ENCODE data around the gene RHD. TPM values are rescaled to one million over a fixed set of nuclear protein-coding genes. Genes with fewer than 3 reads are reported as not detected.
"Not testable (repeated sequence)": the region's sequence is repeated elsewhere in the genome, so short reads cannot be mapped to it uniquely, and the experiment has no call there.

Gene RHD
- polyA plus RNA-seq, 3 donors from 2014 or later = 0.19 to 0.26 (median 0.21) TPM

DNA sequence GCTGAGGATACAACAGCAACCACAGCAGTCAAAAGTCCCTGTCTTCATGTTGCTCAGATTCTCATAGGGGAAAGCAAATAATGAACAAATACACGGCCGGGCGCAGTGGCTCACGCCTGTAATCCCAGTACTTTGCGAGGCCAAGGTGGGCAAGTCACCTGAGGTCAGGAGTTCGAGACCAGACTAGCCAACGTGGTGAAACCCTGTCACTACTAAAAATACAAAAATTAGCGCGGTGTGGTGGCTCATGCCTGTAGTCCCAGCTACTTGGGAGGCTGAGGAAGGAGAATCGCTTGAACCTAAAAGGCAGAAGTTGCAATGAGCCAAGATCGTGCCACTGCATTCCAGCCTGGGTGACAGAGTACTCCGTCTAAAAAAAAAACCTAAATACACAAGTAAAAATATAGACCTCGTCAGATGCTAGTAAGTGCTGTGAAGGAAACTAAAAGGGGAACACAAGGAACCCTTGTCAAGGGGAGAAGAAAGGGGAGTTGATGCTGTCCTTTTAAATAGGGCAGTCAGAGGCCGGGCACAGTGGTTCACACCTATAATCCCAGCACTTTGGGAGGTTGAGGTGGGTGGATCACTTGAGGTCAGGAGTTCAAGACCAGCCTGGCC is 4.1 kb upstream of the RHD start:
- H3K9me3 Mint-ChIP-seq, H3K36me3 Mint-ChIP-seq, DNase-seq: not testable (repeated sequence)
- Mint-ChIP-seq H3K4me1 (peaks cover 17 to 22% of the 10 kb centered on the region in 2 donors), H3K27ac (peak overlapping the region; percentile 88 to 97 (median 92)), H3K4me3 (peak overlapping the region; percentile 75 to 96 (median 90)), H3K27me3 (ENCODE audit: low read depth in 3 of 3) (peaks cover 2 to 12% (median 5%) of the 10 kb centered on the region in 3 donors)

DNA sequence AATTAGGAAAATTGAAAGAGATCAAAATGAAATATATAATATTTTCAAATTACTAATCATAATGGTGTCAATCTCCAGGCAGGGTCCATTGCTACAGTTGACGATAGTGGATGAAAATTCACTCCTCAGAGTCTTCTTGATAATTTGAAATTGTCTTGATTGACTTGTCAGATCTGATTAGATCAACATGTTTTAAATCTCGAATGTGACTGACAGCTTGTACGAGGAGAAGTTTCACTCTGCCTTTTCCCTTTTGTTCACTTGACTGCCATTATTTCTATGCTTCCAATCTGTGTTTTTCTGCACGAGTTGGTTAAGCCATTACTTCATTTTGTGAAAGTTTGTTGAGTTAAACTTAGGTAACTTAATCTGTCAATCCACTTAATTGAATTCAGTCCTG is 3.3 kb downstream of the RHD start:
- H3K36me3 Mint-ChIP-seq; H3K4me3 Mint-ChIP-seq; H3K27me3 Mint-ChIP-seq (ENCODE audit: low read depth in 3 of 3): not testable (repeated sequence)

DNA sequence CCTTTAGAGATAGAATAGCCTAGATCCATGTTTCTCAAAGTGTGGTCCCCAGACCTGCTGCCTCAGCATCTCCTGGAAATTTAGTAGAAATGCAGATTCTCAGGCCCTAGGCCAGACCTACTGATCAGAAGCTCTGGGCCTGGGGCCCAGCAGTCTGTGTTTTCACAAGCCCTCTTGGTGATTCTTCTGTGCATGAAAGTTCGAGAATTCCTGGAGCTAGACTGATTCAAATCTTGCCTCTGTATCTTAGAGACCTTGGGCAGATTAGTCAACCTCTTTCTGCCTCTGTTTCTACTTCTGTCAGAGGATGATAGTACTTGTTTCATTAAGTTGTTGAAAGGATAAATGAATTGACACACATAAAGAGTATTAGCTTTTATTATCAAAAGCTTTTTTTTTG is 5.0 kb downstream of the RHD start:
- not testable (repeated sequence) for DNase-seq; H3K4me1 Mint-ChIP-seq; H3K27me3 Mint-ChIP-seq (ENCODE audit: low read depth in 3 of 3); H3K27ac Mint-ChIP-seq; H3K9me3 Mint-ChIP-seq; H3K36me3 Mint-ChIP-seq; H3K4me3 Mint-ChIP-seq

More for the DNA sequence above, 3.3 kb downstream of the RHD start:
- H3K27ac Mint-ChIP-seq, DNase-seq, H3K4me1 Mint-ChIP-seq, H3K9me3 Mint-ChIP-seq: not testable (repeated sequence)

- H3K4me3 Mint-ChIP-seq; H3K27me3 Mint-ChIP-seq (ENCODE audit: low read depth in 3 of 3); H3K9me3 Mint-ChIP-seq: not testable (repeated sequence)
These were observed 6.0 kb downstream of the RHD start for GRCh38 chr1:25278358-25278757.

DNA sequence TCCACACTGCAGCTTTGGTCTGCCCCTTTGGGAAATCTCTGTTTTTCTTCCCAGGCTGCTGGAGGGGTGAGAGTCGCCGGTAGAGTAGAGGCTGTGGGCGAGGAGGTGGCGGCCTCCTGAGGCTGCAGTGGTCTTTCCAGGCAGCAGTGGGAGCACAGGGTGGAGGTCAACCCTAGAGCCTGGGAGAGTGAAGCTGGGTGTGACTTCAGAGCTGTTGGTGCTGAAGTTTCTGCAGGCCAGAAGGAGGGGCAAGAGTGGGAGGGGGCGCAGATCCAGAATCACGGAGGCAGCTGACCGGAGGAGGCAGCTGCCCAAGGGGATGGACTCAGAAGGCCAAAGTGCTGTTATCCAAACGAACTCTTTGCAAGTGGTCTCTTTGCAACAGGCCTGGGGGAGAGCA is 6.5 kb downstream of the RHD start:
- H3K4me3 Mint-ChIP-seq; DNase-seq; H3K4me1 Mint-ChIP-seq; H3K27ac Mint-ChIP-seq; H3K36me3 Mint-ChIP-seq; H3K9me3 Mint-ChIP-seq; H3K27me3 Mint-ChIP-seq (ENCODE audit: low read depth in 3 of 3): not testable (repeated sequence)

More at GRCh38 chr1:25278358-25278757, 6.0 kb downstream of the RHD start:
- not testable (repeated sequence) for H3K36me3 Mint-ChIP-seq, H3K4me1 Mint-ChIP-seq, DNase-seq, H3K27ac Mint-ChIP-seq

DNA sequence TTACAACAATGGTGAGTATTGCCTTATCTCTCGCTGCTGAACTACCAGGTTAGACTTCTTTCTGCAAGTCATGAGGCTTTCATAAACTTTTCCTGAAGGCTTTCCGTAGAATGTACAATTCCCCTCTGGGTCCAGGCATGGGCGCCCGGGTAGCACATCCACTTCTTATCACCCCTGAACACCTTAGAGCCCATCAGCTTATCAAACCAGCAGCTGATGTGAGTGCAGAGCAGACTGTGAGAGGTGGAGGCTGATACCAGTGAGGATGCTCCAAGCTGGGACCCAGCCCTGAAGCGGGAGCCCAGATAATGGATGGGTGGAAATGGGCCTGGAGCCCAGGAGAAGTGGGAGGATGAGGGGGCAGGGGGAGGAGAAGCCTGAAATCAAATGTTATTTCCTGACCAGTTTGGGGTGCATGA is 7.4 kb downstream of the RHD start:
- not testable (repeated sequence) for H3K36me3 Mint-ChIP-seq; DNase-seq; H3K9me3 Mint-ChIP-seq; H3K27me3 Mint-ChIP-seq (ENCODE audit: low read depth in 3 of 3); H3K4me1 Mint-ChIP-seq; H3K4me3 Mint-ChIP-seq; H3K27ac Mint-ChIP-seq

GRCh38 chr1:25285862-25286261 is 13.6 kb downstream of the RHD start:
- not testable (repeated sequence) for H3K27ac Mint-ChIP-seq; DNase-seq; H3K4me3 Mint-ChIP-seq; H3K9me3 Mint-ChIP-seq; H3K36me3 Mint-ChIP-seq; H3K27me3 Mint-ChIP-seq (ENCODE audit: low read depth in 3 of 3); H3K4me1 Mint-ChIP-seq

DNA sequence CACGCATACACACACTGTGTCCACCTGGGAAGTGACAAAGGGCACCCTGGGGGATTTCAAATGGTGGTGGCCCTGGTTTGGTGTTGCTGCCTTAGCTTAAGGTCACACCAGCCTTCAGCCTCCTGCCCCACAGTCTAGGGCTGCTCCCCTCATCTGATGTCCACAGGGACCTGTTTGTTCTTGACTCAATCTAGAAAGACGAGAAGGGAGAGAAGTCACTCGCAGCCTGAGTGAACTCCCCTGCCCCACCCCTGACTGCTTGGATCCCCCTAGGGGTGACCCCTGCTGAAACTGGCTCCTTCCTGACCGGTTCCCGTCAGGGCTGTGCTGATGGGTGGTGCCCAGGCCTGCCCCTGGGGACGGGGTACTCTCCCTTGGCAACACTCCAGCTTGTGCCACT is 14.9 kb downstream of the RHD start:
- H3K4me1 Mint-ChIP-seq; DNase-seq; H3K36me3 Mint-ChIP-seq; H3K4me3 Mint-ChIP-seq; H3K27me3 Mint-ChIP-seq (ENCODE audit: low read depth in 3 of 3); H3K27ac Mint-ChIP-seq; H3K9me3 Mint-ChIP-seq: not testable (repeated sequence)

DNA sequence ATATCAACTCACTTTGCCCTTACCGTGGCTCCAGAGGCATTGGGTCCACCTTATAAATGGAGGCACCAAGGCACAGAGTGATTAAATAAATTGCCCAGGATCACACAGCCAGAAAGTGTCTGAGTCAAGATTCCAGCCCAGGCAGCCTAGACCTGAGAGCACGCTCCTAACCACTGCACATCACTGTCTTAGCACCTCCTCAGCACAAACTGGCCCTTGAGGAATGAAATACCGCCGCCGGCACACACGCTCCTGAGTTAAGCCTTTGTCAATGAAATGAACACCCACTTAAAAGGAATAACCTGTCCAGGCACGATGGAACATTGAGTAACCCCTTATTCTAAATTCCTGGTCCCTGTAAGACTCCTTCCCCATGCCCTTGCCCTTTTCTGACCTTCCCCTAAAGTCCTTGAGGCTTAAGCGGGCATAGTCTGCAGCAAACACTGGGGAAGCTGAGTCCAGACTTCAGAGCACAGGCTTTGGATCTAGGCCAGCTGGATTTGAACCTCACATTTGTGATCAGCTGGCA is 16.3 kb downstream of the RHD start:
- not testable (repeated sequence) for DNase-seq; H3K4me1 Mint-ChIP-seq; H3K36me3 Mint-ChIP-seq; H3K9me3 Mint-ChIP-seq; H3K27me3 Mint-ChIP-seq (ENCODE audit: low read depth in 3 of 3); H3K4me3 Mint-ChIP-seq; H3K27ac Mint-ChIP-seq

- not testable (repeated sequence) for H3K27me3 Mint-ChIP-seq (ENCODE audit: low read depth in 3 of 3); H3K4me3 Mint-ChIP-seq; H3K4me1 Mint-ChIP-seq; DNase-seq; H3K36me3 Mint-ChIP-seq; H3K9me3 Mint-ChIP-seq; H3K27ac Mint-ChIP-seq
These were observed 17.7 kb downstream of the RHD start for GRCh38 chr1:25290043-25290442.

- H3K4me3 Mint-ChIP-seq; H3K36me3 Mint-ChIP-seq; H3K27ac Mint-ChIP-seq; H3K27me3 Mint-ChIP-seq (ENCODE audit: low read depth in 3 of 3); DNase-seq; H3K9me3 Mint-ChIP-seq; H3K4me1 Mint-ChIP-seq: not testable (repeated sequence)
These were observed 21.1 kb downstream of the RHD start for GRCh38 chr1:25293426-25293825.

DNA sequence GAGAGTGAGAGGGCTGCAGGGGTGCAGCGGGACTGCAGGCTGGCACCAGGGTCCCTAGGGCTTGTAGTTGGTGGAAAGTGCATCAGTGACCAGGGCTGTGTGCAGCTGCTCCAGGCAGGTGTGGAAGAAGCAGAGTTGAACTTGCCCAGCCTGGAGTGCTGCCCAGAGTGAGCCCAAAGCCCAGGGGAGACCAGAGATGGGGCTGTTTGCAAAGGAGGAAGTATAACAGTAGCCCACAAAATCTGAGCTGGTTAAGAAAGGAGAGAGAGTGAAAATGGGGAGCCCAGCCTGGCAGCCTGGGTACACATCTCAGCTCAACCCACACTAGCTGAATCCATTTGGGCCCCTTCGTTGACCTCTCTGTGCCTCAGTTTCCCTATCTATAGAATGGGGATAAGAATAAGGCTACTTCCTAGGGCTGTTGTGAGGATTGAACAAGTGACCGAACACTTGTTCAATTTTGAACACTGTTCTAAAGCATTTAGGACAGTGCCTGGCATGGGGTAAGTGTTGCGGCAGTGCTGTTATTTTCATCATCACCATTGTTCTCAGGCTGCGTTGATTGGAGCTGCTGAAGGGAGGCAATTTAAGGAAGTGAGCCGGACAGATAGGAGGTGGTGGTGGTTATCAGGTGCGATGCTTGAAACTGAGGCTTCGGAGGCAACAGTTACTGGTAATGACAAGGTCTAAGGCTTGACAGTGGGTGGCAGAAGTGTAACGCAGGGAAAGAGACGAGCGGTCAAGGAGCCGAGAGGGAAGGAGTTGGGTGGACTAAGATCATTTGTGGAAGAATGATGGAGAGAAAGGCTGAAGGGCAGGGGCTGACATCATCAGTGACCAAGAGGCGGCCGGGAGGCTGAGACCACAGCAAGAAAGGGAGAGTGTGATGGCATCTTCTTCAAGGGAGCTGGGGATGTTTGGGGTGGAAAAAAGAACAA is 22.8 kb downstream of the RHD start:
- H3K9me3 Mint-ChIP-seq; H3K4me1 Mint-ChIP-seq; H3K27ac Mint-ChIP-seq; DNase-seq; H3K36me3 Mint-ChIP-seq; H3K4me3 Mint-ChIP-seq; H3K27me3 Mint-ChIP-seq (ENCODE audit: low read depth in 3 of 3): not testable (repeated sequence)

DNA sequence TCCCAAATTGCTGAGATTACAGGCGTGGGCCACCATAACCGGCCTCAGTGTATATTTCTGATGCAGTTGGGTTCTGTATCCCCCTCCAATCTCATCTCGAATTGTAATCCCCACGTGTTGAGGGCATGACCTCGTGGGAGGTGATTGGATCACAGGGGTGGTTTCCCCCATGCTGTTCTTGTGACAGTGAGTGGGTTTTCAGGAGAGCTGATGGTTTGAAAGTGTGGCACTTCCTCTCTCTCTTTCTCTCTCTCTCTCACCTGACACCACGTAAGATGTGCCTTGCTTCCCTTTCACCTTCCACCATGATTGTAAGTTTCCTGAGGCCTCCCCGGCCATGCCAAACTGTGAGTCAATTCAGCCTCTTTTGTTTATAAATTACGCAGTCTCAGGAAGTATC is 24.2 kb downstream of the RHD start:
- H3K27me3 Mint-ChIP-seq (ENCODE audit: low read depth in 3 of 3); H3K9me3 Mint-ChIP-seq; DNase-seq; H3K4me3 Mint-ChIP-seq; H3K27ac Mint-ChIP-seq; H3K4me1 Mint-ChIP-seq; H3K36me3 Mint-ChIP-seq: not testable (repeated sequence)

DNA sequence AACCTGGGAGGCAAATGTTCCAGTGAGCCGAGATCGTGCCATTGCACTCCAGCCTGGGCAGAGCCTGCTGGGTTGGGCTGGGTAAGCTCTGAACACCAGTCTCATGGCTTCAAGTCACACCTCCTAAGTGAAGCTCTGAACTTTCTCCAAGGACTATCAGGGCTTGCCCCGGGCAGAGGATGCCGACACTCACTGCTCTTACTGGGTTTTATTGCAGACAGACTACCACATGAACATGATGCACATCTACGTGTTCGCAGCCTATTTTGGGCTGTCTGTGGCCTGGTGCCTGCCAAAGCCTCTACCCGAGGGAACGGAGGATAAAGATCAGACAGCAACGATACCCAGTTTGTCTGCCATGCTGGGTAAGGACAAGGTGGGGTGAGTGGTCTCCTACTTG is 28.4 kb downstream of the RHD start:
- not testable (repeated sequence) for DNase-seq; H3K9me3 Mint-ChIP-seq; H3K36me3 Mint-ChIP-seq; H3K27ac Mint-ChIP-seq; H3K27me3 Mint-ChIP-seq (ENCODE audit: low read depth in 3 of 3); H3K4me1 Mint-ChIP-seq; H3K4me3 Mint-ChIP-seq

GRCh38 chr1:25302330-25302729 is 30.0 kb downstream of the RHD start:
- not testable (repeated sequence) for H3K4me3 Mint-ChIP-seq; H3K9me3 Mint-ChIP-seq; H3K27me3 Mint-ChIP-seq (ENCODE audit: low read depth in 3 of 3); H3K4me1 Mint-ChIP-seq; DNase-seq; H3K36me3 Mint-ChIP-seq
- H3K27ac Mint-ChIP-seq = peak overlapping the region in 2 of 6 donors; percentile 2 to 47

All from immature natural killer cell (primary cell).